GM23248 (cell line): ENCODE measurements around the gene WASL.

Experiments
- EZH2 ChIP-seq: fragments of 200-600 bp; sonication (generic); IDR thresholded peaks from 2 replicates; pipeline ENCODE4 v1.6.1; 2018; ENCODE audit warnings: antibody characterized with exemption, mild to moderate bottlenecking; ENCODE audit not compliant: insufficient read depth, poor library complexity, severe bottlenecking
- EZH2phosphoT487 ChIP-seq: fragments of 200-600 bp; sonication (generic); IDR thresholded peaks from 2 replicates; pipeline ENCODE4 v1.6.1; 2018; ENCODE audit warnings: antibody characterized with exemption, moderate library complexity, mild to moderate bottlenecking, low read depth; ENCODE audit not compliant: insufficient read depth

DNA sequence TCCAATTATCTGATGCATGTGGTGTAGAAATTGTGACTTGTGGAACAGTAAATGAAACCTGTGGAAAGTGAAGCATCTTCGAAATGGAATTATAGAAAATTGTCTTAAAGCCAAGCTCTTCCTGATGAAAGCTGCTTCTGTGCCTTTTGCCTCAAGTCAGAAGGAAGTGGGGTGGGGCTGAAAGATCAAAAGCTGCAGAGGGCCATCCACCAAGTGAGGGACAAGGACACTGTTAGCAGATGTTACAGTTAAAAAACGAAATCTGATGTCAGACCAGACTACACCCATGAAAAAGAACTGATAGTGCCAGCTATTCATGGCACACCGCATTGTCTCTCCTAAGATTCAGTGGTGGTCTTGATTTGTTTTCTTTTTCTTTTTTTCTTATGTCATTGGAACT is 23.8 kb upstream of the WASL start:
- TF ChIP-seq EZH2 (no peak), EZH2phosphoT487 (no peak)
